ENCODE measurements around the gene SHD. TPM values are rescaled to one million over a fixed set of nuclear protein-coding genes. Genes with fewer than 3 reads are reported as not detected.

SHD gene
- total RNA-seq, 1 donor from 2014 or later: not detected

DNA sequence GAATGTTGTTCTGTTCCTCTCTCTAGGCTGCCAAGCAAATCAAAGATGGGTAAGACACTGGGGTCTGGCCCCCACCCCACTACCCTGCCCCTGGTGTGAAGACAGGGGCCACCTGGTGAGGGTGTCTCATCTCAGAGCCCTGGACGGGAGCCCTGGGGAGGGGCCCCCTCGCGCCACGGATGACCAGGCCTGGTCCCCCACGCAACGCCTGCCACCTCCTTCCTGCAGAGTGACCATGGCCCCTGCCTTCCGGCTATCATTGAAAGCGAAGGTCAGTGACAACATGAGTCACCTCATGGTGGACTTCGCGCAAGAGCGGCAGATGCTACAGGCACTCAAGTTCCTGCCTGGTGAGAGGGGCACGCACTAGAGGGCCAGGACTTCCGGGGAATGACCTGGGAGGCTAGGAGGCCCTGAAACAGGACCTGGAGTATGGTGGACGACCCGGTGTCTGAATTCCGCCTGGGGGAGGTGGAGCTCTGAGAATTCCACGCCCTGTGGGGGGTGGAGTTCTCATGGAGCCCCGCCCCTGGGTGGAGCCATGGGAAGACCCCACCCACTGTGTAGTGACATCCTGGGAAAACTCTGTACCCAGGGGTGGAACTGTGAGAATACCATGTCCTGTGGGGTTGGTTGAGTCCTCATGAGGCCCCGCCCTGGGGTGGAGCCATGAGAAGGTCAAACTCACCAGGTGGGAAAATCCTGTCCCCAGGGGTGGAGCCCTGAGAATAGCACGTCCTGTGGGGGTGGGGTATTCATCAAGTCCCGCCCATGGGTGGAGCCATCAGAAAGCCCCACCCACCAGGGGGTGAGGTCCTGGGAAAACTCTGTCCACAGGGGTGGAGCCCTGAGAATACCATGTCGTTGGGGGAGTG is 31.4 kb downstream of the SHD start:
- Mint-ChIP-seq H3K4me1 (ENCODE audit: unreplicated experiment) (peaks cover 2% of the 10 kb centered on the region), H3K27ac (ENCODE audit: unreplicated experiment) (no peak overlapping the region), H3K9me3 (ENCODE audit: unreplicated experiment) (no peaks in the 10 kb centered on the region), H3K4me3 (ENCODE audit: unreplicated experiment) (no peak overlapping the region), H3K27me3 (ENCODE audit: unreplicated experiment) (no peaks in the 10 kb centered on the region), H3K36me3 (ENCODE audit: unreplicated experiment) (peaks cover 3% of the 10 kb centered on the region)
- TF ChIP-seq, protein P1, sequence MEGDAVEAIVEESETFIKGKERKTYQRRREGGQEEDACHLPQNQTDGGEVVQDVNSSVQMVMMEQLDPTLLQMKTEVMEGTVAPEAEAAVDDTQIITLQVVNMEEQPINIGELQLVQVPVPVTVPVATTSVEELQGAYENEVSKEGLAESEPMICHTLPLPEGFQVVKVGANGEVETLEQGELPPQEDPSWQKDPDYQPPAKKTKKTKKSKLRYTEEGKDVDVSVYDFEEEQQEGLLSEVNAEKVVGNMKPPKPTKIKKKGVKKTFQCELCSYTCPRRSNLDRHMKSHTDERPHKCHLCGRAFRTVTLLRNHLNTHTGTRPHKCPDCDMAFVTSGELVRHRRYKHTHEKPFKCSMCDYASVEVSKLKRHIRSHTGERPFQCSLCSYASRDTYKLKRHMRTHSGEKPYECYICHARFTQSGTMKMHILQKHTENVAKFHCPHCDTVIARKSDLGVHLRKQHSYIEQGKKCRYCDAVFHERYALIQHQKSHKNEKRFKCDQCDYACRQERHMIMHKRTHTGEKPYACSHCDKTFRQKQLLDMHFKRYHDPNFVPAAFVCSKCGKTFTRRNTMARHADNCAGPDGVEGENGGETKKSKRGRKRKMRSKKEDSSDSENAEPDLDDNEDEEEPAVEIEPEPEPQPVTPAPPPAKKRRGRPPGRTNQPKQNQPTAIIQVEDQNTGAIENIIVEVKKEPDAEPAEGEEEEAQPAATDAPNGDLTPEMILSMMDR (IDR thresholded peaks at IDR 0.05): no peak
- DNase-seq (ENCODE audit: extremely low spot score, unreplicated experiment): no peak

DNA sequence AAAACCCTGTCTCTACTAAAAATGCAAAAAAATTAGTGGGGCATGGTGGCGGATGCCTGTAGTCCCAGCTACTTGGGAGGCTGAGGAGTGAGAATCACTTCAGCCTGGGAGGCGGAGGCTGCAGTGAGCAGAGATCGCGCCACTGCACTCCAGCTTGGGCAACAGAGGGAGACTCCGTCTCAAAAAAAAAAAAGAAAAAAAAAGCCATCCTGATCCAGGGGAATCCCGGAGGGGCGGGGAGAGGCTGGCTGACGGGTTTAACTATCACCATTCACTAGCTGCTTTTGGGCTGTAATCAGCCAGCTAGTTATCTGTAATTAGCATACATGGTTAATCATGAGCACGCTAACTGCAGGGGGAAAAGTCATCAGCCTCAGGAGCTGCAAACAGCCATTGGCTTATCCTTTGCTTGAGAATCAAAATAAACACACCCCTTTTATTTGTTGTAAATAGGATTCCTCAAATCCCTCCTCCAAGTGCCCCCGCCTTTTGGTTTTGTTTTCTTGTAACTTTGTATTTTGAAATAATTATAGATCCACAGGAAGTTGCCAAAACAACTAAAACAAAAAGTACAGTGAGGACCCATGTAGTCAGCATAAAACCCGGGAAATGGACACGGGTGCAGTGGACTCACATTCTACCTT is 34.9 kb downstream of the SHD start:
- DNase-seq (ENCODE audit: extremely low spot score, unreplicated experiment): no peak
- Mint-ChIP-seq H3K36me3 (ENCODE audit: unreplicated experiment) (peaks cover 8% of the 10 kb centered on the region), H3K9me3 (ENCODE audit: unreplicated experiment) (no peaks in the 10 kb centered on the region), H3K4me3 (ENCODE audit: unreplicated experiment) (no peak overlapping the region), H3K4me1 (ENCODE audit: unreplicated experiment) (no peaks in the 10 kb centered on the region), H3K27ac (ENCODE audit: unreplicated experiment) (no peak overlapping the region), H3K27me3 (ENCODE audit: unreplicated experiment) (no peaks in the 10 kb centered on the region)
- TF ChIP-seq, protein P1 (IDR thresholded peaks at IDR 0.05): no peak

DNA sequence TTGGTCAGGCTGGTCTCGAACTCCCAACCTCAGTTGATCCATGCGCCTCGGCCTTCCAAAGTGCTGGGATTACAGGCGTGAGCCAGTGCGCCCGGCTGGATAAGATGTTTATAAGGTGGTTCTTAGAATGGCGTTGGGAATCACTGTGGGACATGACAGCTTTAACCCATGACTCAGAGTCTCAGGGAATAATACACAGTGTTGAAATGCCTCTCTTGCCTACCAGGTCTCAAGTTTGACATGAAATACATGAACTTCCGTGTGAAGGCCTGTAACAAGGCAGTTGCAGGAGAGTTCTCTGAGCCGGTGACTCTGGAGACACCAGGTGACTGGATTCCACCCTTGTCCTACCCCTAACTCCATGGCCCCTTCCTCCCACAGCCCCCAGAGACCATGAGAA is 37.9 kb downstream of the SHD start:
- Mint-ChIP-seq H3K4me1 (ENCODE audit: unreplicated experiment) (no peaks in the 10 kb centered on the region), H3K27ac (ENCODE audit: unreplicated experiment) (no peak overlapping the region), H3K9me3 (ENCODE audit: unreplicated experiment) (peaks cover 10% of the 10 kb centered on the region), H3K27me3 (ENCODE audit: unreplicated experiment) (no peaks in the 10 kb centered on the region), H3K36me3 (ENCODE audit: unreplicated experiment) (peaks cover 5% of the 10 kb centered on the region), H3K4me3 (ENCODE audit: unreplicated experiment) (no peak overlapping the region)
- TF ChIP-seq, protein P1 (IDR thresholded peaks at IDR 0.05): no peak
- no peak for DNase-seq (ENCODE audit: extremely low spot score, unreplicated experiment)

DNA sequence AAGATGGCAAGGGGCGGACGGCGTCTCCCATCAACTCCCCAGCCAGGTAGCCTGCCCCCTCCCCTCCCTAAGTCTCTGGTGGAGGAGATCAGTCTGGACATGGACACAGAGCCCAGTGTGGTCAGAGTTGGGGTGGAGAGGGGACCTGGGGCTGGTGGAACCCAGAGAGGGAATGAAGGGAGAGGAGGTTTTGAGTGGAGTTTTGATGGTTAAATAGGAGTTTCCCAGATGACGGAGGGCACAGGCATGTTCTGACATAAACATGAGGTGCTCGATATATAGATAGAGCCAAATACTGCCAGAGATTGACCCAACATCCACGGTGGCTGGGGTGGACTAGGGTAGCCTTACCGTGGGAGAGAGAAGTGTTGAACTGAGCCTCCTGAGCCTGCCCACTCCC is 39.4 kb downstream of the SHD start:
- Mint-ChIP-seq H3K27me3 (ENCODE audit: unreplicated experiment) (no peaks in the 10 kb centered on the region), H3K4me3 (ENCODE audit: unreplicated experiment) (no peak overlapping the region), H3K4me1 (ENCODE audit: unreplicated experiment) (no peaks in the 10 kb centered on the region), H3K36me3 (ENCODE audit: unreplicated experiment) (peaks cover 5% of the 10 kb centered on the region), H3K27ac (ENCODE audit: unreplicated experiment) (no peak overlapping the region), H3K9me3 (ENCODE audit: unreplicated experiment) (peaks cover 10% of the 10 kb centered on the region)
- no peak for DNase-seq (ENCODE audit: extremely low spot score, unreplicated experiment)
- TF ChIP-seq, protein P1 (IDR thresholded peaks at IDR 0.05): no peak

DNA sequence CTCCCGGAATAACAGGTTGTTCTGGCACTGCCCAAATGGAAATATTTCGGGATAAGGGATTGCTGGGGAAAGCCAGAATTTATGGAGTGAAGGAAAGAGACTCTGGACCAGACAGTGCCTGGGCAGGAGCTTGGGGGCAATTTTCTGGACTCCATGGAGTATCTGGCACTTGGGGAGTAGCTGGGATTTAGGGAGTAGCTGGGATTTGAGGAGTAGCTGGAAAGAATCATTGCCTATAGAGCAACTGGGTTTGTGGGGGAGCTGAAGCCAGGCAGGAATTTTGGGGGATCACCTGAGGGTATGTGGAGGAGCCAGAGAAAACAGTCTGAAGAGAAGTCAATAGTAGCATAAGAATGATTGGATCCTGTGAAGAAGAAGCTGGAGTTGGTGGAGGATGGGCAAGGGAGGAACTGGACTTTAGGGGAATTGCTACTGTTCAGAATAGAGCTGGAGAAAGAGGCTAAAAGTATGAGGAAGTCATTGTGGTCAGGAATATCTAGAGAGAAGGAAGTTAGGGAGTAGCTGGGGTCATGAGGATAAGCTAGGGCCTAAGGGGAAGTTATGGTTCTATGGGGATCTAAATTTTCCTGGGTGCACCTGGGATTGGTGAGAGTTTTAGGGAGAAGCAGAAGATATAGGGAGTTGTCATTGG is 40.1 kb downstream of the SHD start:
- Mint-ChIP-seq H3K27ac (ENCODE audit: unreplicated experiment) (no peak overlapping the region), H3K9me3 (ENCODE audit: unreplicated experiment) (peaks cover 10% of the 10 kb centered on the region), H3K4me1 (ENCODE audit: unreplicated experiment) (no peaks in the 10 kb centered on the region), H3K27me3 (ENCODE audit: unreplicated experiment) (no peaks in the 10 kb centered on the region), H3K4me3 (ENCODE audit: unreplicated experiment) (no peak overlapping the region), H3K36me3 (ENCODE audit: unreplicated experiment) (peaks cover 5% of the 10 kb centered on the region)
- TF ChIP-seq, protein P1 (IDR thresholded peaks at IDR 0.05): no peak
- no peak for DNase-seq (ENCODE audit: extremely low spot score, unreplicated experiment)
